Ectodermal cell (in vitro differentiated cells): ENCODE measurements around the gene MYH13.
"Not testable (repeated sequence)": the region's sequence is repeated elsewhere in the genome, so short reads cannot be mapped to it uniquely, and the experiment has no call there.

Experiments used
- H3K27ac ChIP-seq: 2 replicates; pipeline ENCODE4 v1.7.0; 2013; ENCODE audit warnings: mild to moderate bottlenecking, low read depth, low read length; ENCODE audit not compliant: insufficient read depth, poor library complexity, severe bottlenecking
- H3K27me3 ChIP-seq: 2 replicates; pipeline ENCODE4 v1.7.0; 2013; ENCODE audit warnings: mild to moderate bottlenecking, low read length; ENCODE audit not compliant: insufficient read depth, control insufficient read depth, poor library complexity, severe bottlenecking
- H3K36me3 ChIP-seq: one replicate; pipeline ENCODE4 v1.7.0; 2013; ENCODE audit warnings: low read length; ENCODE audit not compliant: control insufficient read depth, insufficient read depth
- H3K4me1 ChIP-seq: one replicate; pipeline ENCODE4 v1.7.0; 2013; ENCODE audit warnings: low read length; ENCODE audit not compliant: control insufficient read depth, insufficient read depth
- H3K4me3 ChIP-seq: 2 replicates; pipeline ENCODE4 v1.7.0; 2013; ENCODE audit warnings: low read depth, low read length, control low read depth; ENCODE audit not compliant: insufficient read depth
- H3K9me3 ChIP-seq: 2 replicates; pipeline ENCODE4 v1.7.0; 2013; ENCODE audit warnings: mild to moderate bottlenecking, low read length, moderate library complexity; ENCODE audit not compliant: control insufficient read depth
- WGBS, 2 experiments: methylation state at CpG; one replicate each; pipeline ENCODE4 v1.1.7; 2013; ENCODE audit warnings: missing lambda C conversion rate in 2 of 2; 5-methylcytosine and 5-hydroxymethylcytosine counted together

Gene MYH13

DNA sequence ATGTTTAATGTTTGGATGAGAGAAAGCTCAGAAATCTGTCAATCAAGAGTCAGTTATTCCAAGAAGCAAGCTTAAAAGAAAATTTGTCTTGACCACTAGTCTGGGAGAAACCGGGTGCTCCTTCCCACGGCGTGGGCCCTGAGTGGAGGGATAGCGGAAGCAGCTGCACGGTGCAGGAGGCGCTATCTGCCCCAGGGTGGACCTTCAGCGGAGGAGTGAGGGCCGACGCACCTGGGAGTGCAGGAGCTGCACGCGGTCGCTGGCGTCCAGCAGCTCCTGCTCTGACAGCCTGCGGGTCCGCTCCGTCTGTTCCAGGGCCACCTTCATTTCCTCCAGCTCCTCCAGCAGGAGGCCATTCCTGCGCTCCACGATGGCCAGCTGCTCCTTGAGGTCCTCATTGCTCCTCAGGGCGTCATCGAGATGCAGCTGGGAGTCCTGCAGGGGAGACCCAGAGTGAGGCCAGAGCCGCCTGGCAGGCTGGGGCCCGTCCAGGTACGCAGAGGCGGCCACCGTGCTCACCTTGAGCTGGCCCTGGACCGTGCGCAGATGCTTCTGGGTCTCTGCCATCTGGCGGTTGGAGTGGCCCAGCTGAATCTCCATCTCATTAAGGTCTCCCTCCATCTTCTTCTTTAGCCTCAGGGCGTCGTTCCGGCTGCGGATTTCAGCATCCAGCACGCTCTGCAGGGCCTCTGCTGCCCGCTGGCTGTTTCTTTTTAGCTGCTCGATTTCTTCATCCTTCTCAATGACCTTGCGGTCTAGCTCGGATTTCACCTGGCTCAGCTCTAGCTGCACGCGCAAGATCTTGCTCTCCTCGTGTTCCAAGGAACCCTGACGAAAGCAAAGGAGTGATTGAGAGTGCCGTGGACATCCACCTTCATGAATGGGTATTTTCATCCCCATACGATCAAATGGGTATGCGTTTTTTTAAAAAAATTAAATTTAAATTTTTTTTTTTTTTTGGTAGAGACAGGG is 63.5 kb downstream of the MYH13 start:
- WGBS, 2 experiments = 96% methylated on average over 44 of the region's 44 CpGs

GRCh38 chr17:10306585-10306984 is 66.2 kb downstream of the MYH13 start:
- WGBS, 2 experiments = 95% methylated on average over 5 of the region's 5 CpGs
- H3K36me3 ChIP-seq = no peaks in the 10 kb centered on the region
- no peaks in the 10 kb centered on the region for H3K9me3 ChIP-seq

More for the DNA sequence above, 63.5 kb downstream of the MYH13 start:
- H3K27ac ChIP-seq = no peak overlapping the region
- no peak overlapping the region for H3K4me3 ChIP-seq
- no peaks in the 10 kb centered on the region for H3K4me1 ChIP-seq
- H3K9me3 ChIP-seq = no peaks in the 10 kb centered on the region
- no peaks in the 10 kb centered on the region for H3K27me3 ChIP-seq
- H3K36me3 ChIP-seq = no peaks in the 10 kb centered on the region

GRCh38 chr17:10305398-10305797 is 67.4 kb downstream of the MYH13 start:
- Histone ChIP-seq H3K27me3 (no peaks in the 10 kb centered on the region), H3K27ac (no peak overlapping the region), H3K4me1 (no peaks in the 10 kb centered on the region), H3K4me3 (no peak overlapping the region), H3K36me3 (no peaks in the 10 kb centered on the region), H3K9me3 (no peaks in the 10 kb centered on the region)
- 42 to 51% methylated on average over 3 of the region's 3 CpGs for WGBS, 2 experiments

More at GRCh38 chr17:10306585-10306984, 66.2 kb downstream of the MYH13 start:
- no peaks in the 10 kb centered on the region for H3K27me3 ChIP-seq
- no peak overlapping the region for H3K4me3 ChIP-seq
- no peaks in the 10 kb centered on the region for H3K4me1 ChIP-seq
- no peak overlapping the region for H3K27ac ChIP-seq

DNA sequence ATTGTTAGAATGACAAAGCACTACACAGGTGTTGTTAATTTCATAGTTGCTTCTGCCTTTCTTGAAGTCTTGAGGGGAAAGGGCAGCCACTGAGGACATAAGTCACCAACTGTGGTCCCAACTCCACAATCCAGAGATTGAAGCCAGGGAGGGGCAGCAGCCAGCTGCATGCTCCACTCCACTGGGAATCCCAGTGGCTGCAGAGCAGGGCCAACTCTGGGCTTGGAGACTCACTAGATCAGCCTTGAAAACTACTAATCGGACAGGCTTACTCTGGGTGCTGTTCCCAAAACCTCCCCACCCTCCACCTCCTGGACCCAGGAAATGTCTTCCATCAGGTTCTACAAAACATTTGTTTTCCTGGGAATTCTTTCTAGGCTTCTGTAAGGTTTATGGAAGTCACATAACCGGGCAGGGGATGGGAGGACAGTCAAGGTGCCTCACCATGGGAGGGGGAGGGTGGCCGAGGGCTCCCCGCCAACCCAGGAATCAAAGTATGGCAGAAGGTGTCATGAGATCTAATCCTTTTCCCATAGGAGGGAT is 68.0 kb downstream of the MYH13 start:
- Histone ChIP-seq H3K27me3 (no peaks in the 10 kb centered on the region), H3K9me3 (no peaks in the 10 kb centered on the region), H3K4me1 (no peaks in the 10 kb centered on the region), H3K27ac (no peak overlapping the region), H3K4me3 (no peak overlapping the region), H3K36me3 (no peaks in the 10 kb centered on the region)
- 77 to 88% methylated on average over 4 of the region's 4 CpGs for WGBS, 2 experiments

DNA sequence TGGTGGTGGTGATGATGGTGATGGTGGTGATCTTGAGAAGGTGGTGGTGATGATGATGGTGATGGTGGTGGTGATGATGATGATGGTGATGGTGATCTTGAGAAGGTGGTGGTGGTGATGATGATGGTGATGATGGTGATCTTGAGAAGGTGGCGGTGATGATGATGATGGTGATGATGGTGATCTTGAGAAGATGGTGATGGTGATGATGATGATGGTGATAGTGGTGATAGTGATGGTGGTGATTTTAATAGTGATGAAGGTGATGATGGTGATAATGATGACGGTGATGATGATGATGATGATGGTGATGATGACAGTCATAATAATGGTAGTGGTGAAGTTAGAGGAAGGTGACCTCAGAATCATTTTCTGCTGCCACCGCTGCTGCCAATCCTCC is 75.1 kb downstream of the MYH13 start:
- no peaks in the 10 kb centered on the region for H3K36me3 ChIP-seq
- no peaks in the 10 kb centered on the region for H3K4me1 ChIP-seq
- 93 to 96% methylated on average over 3 of the region's 3 CpGs for WGBS, 2 experiments

DNA sequence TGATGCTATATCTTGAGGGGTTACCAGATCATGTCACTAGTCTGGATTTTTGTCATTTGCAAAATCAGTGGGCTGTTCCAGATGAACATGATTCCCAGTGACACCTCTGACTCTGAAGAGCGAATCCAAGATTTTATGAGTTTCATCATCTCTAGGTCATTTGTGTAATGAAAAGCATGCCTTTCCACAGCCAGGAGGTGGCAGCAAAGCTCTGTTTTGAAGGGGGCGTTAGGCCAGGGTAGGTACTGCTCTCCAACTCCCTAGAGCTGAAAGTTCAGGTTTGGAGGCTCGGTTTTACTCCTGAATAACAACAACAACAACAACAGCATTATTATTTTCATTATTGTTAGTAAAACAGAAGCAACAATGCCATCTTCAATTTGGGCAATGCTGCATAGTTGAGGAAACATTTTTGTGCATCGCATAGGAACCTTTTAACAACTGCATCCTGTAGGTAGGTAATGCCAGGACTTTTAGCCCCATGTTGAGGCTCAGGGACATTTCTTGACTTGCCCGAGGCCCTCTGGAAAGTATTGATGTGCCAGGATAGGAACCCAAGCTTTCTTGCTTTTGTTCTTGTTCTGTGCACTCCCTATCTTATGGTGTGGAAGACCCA is 77.0 kb downstream of the MYH13 start:
- 58 to 62% methylated on average over 5 of the region's 5 CpGs for WGBS, 2 experiments
- no peak overlapping the region for H3K4me3 ChIP-seq
- H3K36me3 ChIP-seq = no peaks in the 10 kb centered on the region
- no peaks in the 10 kb centered on the region for H3K27me3 ChIP-seq
- H3K9me3 ChIP-seq = no peaks in the 10 kb centered on the region
- no peak overlapping the region for H3K27ac ChIP-seq
- H3K4me1 ChIP-seq = peaks cover 4% of the 10 kb centered on the region

More for the DNA sequence above, 75.1 kb downstream of the MYH13 start:
- H3K4me3 ChIP-seq = no peak overlapping the region
- no peaks in the 10 kb centered on the region for H3K27me3 ChIP-seq
- H3K9me3 ChIP-seq = no peaks in the 10 kb centered on the region
- H3K27ac ChIP-seq = no peak overlapping the region

GRCh38 chr17:10294180-10294579 is 78.6 kb downstream of the MYH13 start:
- H3K27ac ChIP-seq = no peak overlapping the region

GRCh38 chr17:10292057-10292937 is 80.5 kb downstream of the MYH13 start:
- Histone ChIP-seq H3K4me1 (peaks cover 4% of the 10 kb centered on the region), H3K27ac (no peak overlapping the region), H3K4me3 (no peak overlapping the region), H3K9me3 (no peaks in the 10 kb centered on the region), H3K36me3 (no peaks in the 10 kb centered on the region), H3K27me3 (no peaks in the 10 kb centered on the region)
- WGBS, 2 experiments = 90 to 93% methylated on average over 12 of the region's 12 CpGs

More at GRCh38 chr17:10294180-10294579, 78.6 kb downstream of the MYH13 start:
- H3K4me1 ChIP-seq = peaks cover 4% of the 10 kb centered on the region
- no peaks in the 10 kb centered on the region for H3K36me3 ChIP-seq
- no peaks in the 10 kb centered on the region for H3K9me3 ChIP-seq
- H3K27me3 ChIP-seq = no peaks in the 10 kb centered on the region
- no peak overlapping the region for H3K4me3 ChIP-seq

DNA sequence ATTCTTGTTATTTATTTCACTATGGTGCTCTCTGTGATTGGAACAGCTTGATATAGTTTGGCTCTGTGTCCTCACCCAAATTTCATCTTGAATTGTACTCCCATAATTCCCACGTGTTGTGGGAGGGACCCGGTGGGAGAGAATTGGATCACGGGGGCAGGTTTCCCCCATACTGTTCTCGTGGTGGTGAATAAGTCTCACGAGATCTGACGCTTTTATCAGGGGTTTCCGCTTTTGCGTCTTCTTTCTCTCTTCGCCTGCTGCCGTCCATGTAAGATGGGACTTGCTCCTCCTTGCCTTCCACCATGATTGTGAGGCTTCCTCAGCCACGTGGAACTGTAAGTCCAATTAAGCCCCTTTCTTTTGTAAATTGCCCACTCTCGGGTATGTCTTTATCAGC is 81.2 kb downstream of the MYH13 start:
- H3K4me3 ChIP-seq, H3K4me1 ChIP-seq, H3K27ac ChIP-seq, H3K36me3 ChIP-seq, H3K27me3 ChIP-seq, H3K9me3 ChIP-seq: not testable (repeated sequence)
- 86 to 90% methylated on average over 12 of the region's 12 CpGs for WGBS, 2 experiments
